DMS 273 (cell line): ENCODE data around the gene CREB5.

Experiments
- DNase-seq: peaks from one replicate; lab custom pipeline; 2025; ENCODE audit not compliant: unreplicated experiment; lab: John Stamatoyannopoulos, UW

CREB5 gene

DNA sequence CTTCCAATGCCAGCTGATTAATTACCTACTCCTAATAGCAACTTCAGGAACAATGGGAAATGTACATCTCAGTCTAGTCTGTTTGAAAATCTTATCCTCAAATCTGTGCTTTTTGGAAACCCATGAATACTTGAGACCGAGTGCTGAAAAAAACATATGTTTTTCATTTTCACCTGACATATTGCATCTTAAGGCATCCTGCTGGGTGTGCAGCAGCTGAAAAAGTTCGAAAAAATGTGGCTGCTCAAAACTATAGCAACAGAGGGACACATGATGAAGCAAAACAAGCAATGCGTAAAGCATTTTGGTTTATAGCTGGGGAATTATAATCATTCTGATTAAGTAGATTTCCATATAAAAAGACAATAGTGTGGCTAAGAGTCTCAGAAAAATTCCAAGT is 218.0 kb downstream of the CREB5 start:
- DNase-seq = no peak

DNA sequence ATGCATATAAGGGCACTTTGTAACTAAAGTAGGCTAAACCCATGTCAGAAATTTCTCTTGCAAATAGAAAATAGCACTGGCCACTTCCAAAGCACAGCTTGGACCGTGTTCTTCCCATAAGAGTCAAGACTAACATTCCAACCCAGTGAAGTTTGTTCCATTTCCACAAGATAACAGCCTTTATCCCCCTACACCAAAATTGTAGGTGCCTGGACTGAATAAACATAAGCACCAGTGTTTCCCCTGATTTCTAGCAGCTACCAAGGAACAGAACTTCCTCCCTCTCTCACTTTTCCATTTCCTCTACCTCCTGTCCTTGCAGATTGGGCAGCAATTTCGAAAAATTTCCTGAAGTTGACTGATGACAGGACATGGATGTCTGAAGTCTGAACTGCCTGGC is 219.7 kb downstream of the CREB5 start:
- no peak for DNase-seq

DNA sequence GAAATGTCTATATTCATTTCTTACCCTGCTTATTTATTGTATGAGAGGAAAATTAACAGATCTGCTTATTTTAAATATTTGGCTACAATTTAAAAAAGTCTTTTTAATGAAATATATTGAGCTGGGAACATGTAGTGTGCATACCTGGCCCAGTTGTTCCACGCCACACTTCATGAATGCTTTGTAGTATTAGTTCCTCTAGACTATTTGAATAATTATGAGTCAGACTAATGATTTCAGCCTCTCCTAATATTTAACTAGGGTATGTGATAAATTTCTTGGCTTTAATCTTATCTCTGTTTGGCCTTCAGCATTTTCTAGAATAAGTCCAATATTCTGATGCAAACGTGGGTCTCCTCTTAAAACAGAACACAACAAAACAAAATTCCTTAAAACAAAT is 226.6 kb downstream of the CREB5 start:
- DNase-seq = no peak

DNA sequence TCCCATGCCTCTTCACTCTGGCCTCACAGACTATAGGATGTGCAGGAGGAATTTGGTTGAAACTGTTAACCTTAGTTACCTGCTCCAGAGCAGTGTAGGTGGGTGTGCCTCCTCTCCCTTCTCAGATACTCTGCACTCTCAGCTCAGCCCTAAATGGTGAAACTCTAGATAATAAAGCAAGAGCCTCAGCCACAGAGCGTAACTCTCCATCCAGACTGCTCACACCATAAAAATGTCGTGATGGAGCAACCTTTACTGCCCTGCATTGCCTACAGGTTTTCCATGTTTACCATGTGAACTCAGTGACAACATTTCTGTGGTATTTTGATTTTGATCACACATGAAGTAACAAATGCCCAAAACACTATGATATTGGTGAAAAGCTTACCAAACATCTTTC is 227.7 kb downstream of the CREB5 start:
- no peak for DNase-seq

DNA sequence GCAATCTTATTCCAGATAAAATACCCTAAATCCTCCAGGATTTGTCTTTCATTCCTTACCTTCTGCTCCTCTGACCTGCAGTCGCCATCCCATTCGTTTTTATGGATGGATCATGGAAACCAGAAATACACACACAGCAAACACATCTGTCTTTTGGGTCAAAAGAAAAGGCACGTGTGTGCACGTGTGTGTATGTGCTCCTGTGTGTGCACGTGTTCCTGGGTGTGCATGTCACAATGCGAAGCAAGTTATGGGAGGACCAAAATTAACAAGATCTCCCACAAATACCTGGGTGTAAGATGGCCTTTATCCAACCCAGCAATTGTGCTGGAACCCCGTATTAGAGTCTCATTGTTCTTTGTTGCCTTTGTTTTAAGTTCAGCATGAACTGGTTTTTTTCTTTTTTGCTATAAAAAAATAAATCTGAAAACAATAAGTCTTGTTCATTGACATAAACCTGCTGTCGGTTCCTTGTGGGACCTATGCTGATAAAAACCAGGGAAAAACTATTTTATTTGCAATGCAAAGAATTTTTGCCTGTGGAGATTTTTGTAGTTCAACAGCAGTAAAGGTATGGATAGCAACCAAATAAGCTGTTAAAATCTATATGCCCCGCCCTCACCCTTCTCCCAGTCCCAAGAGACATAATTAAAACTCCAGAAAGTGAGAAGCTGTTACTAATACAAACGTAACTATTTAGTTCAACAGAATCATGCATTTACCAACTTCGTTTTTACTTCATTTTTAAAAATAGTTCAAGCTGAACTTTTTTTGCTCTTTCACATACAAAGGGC is 229.6 kb downstream of the CREB5 start:
- peak; percentile 46 for DNase-seq

DNA sequence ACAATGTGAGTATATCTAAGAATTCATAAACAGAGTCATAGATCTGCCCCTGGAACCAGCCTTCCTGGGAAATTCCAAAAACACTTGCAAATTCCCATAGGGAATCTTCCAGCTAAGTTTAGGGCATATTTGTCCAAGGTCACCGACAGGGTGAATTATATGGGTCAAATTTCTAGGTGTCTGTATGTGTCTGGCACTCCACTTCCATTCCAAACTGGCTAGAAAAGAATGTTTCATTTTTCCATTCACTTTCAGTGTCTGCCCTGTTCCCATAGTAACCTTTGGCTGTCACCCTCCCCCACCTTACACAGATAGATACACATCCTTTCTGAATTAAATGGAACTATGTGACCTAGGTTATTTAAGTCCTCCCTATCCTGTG is 230.9 kb downstream of the CREB5 start:
- DNase-seq = peak; percentile 38

DNA sequence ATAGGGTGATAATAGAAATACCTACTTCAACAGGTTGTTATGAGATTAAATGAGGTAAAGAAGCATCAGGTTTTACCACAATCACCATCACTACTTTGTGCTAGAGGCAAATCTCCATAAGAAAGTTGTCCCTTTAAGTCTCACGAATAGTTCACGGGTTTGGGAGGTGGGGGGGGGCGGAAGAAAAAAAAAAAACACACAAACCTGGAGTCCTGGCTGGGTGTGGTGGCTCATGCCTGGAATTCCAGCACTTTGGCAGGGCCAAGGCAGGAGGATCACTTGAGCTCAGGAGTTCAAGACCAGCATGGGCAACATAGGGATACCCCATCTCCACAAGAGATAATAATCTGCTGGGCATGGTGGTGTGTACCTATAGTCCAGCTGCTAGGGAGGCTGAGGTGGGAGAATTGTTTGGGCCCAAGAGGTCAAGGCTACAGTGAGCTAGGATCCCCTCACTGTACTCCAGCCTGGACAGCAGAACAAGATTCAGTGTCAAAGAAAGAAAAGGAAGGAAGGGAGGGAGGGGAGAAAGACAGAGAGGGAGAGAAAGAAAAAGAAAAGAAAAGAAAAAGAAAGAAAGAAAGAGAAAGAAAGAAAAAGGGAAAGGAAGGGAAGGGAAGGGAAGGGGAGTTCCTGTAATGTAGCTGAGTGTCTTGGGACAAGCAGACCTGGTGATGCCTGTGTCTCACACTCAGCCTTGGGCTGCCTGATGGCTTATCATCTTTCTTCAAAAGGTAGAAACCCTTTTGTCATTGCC is 231.4 kb downstream of the CREB5 start:
- DNase-seq = no peak

DNA sequence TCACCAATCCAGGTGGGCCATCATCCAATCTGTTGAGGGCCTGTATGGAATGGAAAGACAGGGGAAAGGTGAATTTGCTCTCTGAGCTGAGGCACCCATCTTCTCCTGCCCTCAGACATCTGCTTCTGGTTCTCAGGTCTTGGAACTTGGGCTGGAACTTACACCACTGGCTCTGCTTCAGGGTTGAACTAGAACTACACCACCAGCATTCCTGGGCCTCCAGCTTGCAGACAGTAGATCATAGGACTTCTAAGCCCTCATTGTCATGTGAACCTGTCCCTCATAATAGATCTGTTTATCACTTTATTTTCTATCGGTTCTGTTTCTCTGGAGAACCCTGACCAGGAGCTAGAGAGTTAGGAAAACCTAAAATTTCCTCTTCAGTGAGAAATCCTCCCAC is 233.5 kb downstream of the CREB5 start:
- DNase-seq = no peak

DNA sequence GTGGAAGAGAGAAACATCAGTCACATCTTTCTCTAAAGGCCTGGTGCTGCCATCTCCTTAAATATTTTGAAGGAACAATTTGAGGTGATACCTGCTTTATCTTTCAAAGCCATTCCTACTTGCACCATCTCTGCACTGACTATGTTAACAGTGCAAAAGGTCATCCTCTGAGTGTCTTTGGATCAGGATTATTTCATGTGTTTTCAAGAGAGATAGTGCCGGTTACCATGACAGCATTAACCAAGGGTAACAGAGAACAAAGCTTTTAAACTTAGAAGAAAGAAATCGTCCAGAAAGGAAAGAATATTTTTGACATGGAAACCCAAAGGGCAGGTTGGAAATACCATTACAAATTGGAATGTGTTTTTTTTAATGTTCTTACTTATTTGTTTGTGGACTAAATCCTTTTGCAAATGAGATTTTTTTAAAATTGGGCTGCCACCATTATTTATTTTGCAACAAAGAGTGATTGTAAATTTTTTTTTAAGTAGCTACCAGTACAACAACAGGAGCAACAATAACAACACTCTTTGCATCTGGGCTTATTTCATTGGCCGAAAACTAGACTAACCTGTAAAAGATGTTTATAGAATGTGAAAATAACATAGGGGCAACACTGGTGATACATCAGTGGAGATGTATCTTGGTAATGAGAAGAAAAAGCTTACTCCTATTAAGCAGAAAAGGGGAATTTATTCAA is 234.2 kb downstream of the CREB5 start:
- no peak for DNase-seq

DNA sequence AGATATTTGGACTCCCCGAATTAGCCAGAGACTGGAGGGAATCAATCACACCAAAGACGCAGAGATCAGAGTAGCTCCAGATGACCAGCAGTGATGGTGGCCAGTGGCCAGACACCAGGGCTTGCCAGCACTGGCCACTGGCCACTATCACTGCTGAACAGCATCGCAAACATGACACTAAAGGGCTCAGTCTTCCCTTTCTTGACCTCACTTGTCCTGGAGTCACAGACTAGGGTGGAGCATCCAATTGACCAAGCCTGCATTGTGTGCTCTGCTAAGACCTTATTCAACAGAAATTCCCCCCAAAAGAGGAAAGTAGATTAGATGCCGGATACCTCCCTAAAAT is 234.7 kb downstream of the CREB5 start:
- no peak for DNase-seq

DNA sequence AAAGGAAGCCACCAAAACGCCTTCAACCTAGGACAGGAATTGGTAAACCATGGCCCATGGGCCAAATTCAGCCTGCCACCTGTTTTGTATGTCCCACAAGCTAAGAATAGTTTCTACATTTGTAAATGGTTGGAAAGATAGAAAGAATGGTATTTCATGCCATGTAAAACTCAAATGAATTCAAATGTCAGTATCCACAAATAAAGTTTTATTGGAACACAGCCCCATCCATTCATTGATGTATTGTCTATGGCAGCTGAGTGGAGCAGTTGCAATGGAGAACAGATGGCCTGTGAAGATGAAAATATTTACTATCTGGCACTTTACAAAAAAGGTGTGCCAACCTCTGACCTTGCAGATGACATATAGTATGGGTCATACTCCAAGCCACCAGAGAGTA is 236.9 kb downstream of the CREB5 start:
- no peak for DNase-seq

DNA sequence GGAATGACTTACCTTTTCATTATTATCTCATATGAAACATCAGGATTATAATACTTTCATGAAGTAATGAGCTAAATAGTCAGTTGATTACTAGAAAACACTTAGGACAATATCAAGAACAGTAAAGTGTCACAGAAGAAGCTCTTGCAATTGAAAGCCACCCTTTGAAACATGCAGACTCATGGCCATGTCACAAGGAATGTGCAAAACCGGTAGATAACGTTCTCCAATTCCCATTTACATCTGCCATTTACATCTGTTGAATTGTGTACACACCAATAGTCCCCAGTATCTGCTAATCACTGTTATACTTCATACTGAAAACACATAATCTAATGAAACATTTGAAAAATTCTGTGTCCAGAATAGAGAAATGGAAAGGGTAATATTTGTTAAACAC is 237.5 kb downstream of the CREB5 start:
- DNase-seq = no peak

DNA sequence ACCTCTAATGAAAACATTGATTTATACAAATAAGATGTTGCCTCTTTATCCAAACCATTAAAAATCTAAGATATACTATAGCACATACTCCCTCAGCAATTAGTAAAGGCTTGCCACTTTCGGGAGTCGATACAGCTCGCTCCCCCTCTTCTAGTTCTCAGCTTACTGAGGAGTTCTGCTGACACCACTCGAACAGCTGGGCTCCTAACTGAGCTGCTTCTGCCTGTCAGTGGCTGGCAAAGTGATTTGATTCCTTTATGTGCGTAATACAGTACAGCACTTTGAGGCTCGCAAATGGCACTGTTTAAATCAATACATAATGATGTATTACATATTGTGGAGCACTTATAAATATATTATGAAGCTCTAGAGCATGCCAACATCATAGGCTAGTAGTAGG is 241.8 kb downstream of the CREB5 start:
- DNase-seq = peak; percentile 23

DNA sequence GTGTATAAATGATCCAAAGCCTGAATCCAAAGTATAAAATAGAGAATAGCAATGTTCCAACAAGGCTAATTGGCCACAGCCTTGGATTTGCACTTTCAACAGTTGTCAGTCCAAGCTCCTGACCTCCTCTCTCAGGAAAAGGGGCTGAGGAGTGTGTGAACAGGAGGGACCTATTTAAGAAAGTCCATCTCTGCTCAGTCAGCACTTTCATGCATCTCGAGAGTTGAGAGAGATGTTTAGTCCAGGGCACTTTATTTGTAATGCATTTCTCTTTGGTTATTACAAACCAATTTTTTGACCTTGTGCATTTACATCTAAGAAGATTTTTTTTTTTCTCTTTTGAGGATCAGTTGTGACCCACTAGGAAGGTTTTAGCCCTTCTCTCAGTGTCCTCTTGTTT is 244.2 kb downstream of the CREB5 start:
- no peak for DNase-seq

DNA sequence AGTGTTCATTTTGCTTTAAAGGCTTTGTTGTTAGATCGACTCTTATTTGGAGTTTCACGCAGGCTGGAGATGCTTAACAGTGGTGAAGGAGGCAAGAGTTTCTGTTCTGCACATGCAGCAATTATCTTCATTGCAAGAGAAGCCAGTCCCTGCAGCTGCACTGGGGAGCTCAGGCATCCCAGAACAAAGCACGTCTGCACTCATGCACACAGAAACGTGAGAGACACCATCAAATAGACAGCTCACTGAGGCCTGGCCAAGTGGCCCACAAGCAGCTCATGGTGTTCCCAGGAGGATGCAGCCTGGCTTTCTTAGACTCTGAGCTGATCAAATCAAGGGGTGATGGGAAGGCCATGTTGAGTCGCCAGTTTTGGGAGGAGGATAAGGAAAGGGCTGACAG is 246.1 kb downstream of the CREB5 start:
- no peak for DNase-seq

DNA sequence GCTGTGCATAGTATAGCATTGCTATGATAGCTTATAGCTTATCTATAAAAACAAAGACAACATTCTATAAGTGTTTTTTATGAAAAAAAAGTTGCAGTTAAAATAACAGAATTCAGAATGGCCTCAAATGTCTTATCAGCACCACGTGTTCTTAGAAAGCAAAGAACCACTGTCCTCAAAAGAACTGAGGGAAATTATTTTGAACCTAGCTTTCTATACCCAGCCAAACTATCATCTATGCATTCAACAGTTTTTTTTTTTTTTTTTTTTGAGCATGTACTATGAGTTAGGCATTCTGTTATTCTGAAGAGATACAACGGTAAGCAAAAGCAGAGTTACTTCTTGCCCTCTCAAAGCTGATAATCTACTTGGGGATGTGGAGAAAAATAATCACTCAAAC is 247.8 kb downstream of the CREB5 start:
- no peak for DNase-seq

DNA sequence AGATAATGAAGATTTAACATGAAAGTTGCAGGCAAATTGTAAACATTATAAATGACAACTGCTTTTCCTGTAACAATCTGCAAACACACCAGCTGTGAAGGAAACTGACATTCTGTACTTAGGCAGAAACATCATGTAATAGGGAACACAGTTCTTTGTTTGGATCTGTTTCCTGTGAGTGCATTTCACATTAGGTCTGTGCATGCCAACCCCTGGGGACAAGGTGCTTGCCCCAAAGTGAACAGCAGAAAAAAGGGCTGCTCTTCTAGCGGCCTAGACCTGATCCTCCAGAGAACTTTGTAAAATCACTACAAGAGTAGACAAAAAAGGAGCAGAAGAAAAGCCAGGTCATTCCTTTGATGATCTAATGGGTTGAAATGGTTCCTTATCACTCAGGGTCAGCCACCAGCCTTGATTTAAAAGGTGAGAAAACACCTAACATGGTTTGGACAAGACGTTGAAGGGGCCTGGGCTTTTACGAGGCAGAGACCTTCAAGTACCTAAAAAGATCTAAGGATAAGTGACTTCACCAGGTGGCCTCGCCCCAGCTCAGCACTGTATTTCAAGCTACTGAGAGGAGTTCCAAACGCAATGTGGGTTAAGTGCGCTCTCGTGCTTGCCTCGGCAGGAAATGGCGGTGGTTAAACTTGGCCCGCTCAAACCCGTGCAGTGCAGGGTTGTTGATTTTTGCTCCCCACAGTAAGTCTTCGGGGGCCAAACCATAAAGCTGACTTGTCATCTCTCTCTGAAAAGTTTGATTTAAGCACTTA is 249.7 kb downstream of the CREB5 start:
- no peak for DNase-seq

DNA sequence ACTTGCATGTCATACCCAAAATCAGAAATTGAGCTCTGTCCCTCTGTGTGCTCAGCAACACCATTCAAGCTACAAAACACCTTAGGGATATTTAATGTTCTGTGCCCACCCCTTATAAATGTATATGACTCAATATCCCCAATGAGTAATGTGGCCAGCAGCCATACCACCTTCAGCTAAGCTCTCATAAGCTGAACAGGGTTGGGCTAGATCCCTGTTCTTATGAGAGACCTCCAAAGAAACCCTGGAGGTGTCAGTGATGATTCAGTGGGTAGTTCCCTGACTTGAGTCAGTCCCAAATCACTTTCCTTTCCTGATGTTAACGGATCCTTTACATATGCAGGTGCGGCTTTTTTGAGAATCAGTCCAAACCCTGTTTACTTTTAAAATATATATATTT is 253.8 kb downstream of the CREB5 start:
- DNase-seq = no peak

DNA sequence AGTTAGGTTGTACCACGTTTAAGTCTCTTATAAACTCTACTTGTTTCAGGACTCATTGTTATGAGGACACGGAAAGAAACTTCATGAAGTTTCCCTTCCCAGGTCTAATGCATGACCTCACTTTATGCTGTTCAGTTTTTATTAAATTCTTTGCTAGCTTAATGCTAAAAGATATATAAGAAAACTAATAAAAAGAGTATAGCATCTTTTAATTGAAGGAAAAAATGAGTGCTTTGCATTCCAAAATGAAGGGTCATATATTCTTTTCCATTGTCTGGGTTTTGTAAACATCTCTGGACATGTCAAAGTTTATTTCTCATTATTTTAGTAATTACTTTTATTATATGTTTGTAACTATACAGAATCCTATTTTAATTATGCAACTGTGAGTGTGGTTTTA is 255.8 kb downstream of the CREB5 start:
- no peak for DNase-seq

DNA sequence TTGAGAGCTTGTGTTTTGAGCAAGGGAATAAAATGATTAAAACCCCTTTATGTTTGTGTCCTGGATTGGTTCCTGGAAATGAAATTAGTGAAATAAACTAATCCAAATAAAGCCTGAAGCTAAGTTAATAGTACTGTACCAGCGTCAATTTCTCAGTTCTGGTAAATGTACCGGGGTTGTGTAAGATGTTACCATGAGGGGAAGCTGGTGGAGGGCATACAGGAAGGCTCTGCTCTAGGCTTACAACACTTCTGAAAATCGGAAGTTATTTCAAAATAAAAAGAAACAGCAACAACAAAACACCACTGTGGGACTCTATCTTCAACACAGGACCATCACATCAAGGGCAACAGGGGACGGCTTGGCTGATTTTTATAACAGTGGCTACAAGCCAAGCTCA is 257.0 kb downstream of the CREB5 start:
- no peak for DNase-seq

DNA sequence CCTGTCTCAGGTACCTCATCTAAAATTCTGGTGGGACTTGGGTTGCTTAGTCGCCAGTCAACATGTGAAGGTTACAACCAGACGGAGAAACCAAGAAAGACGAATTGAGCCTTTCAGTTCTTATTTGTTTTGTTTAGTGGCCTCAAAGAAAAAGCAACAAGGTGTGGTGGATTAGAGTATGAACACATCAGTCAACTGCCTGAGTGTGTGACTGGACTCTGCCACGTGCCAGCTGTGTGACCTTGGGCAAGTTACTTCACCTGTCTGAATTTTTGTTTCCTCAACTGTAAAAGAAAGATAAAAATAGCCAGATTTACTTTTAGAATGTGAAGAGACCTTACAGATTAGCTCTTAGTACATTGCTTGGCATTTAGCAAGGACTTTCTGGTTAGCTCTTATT is 259.2 kb downstream of the CREB5 start:
- no peak for DNase-seq
